HUES48 (cell line): ENCODE results near the gene PSD2.
A peak's percentile ranks its signal among the peaks of the same experiment; 100 is the strongest.

Experiments
- H3K27ac ChIP-seq: one replicate; pipeline ENCODE4 v1.7.0; 2013; ENCODE audit warnings: low read depth, low read length, inconsistent platforms
- H3K27me3 ChIP-seq: 2 replicates; pipeline ENCODE4 v1.6.1; 2013; ENCODE audit warnings: mild to moderate bottlenecking, low read length; ENCODE audit not compliant: control insufficient read depth, insufficient read depth
- H3K36me3 ChIP-seq: 2 replicates; pipeline ENCODE4 v1.6.1; 2013; ENCODE audit warnings: low read length; ENCODE audit not compliant: control insufficient read depth, insufficient read depth
- H3K4me1 ChIP-seq: 2 replicates; pipeline ENCODE4 v1.6.1; 2013; ENCODE audit warnings: mild to moderate bottlenecking, low read length; ENCODE audit not compliant: control insufficient read depth, insufficient read depth
- H3K4me3 ChIP-seq: 2 replicates; pipeline ENCODE4 v1.5.1; 2013; ENCODE audit warnings: mild to moderate bottlenecking, low read depth, low read length
- H3K9ac ChIP-seq: 2 replicates; pipeline ENCODE4 v1.6.1; 2013; ENCODE audit warnings: mild to moderate bottlenecking, low read depth, low read length, moderate library complexity
- H3K9me3 ChIP-seq: 2 replicates; pipeline ENCODE4 v1.6.1; 2013; ENCODE audit warnings: low read length; ENCODE audit not compliant: control insufficient read depth, insufficient read depth

The PSD2 gene

GRCh38 chr5:139764886-139765408 lies 30.7 kb upstream of the PSD2 start:
- H3K36me3 ChIP-seq: no peaks in the 10 kb centered on the region
- H3K9ac ChIP-seq: no peak overlapping the region
- H3K27ac ChIP-seq: no peak overlapping the region
- peak overlapping the region; percentile 74; the same call in 1 of the 2 replicates for H3K4me3 ChIP-seq
- H3K9me3 ChIP-seq: no peaks in the 10 kb centered on the region
- peaks cover 17% of the 10 kb centered on the region for H3K4me1 ChIP-seq
- peaks cover 54% of the 10 kb centered on the region for H3K27me3 ChIP-seq

GRCh38 chr5:139765409-139766217 lies 30.0 kb upstream of the PSD2 start:
- Histone ChIP-seq H3K36me3 (no peaks in the 10 kb centered on the region), H3K9ac (0 out of 2 replicates have a peak overlapping the region, but pooled peaks have one; percentile 22), H3K4me3 (peak overlapping the region; percentile 74), H3K27ac (no peak overlapping the region), H3K27me3 (peaks cover 52% of the 10 kb centered on the region), H3K9me3 (no peaks in the 10 kb centered on the region), H3K4me1 (peaks cover 17% of the 10 kb centered on the region)

- H3K27ac ChIP-seq: no peak overlapping the region
- H3K9ac ChIP-seq: no peak overlapping the region
- H3K9me3 ChIP-seq: no peaks in the 10 kb centered on the region
These were observed 27.6 kb upstream of the PSD2 start for GRCh38 chr5:139767960-139768359.

GRCh38 chr5:139768807-139769465 lies 26.7 kb upstream of the PSD2 start:
- H3K9me3 ChIP-seq: no peaks in the 10 kb centered on the region
- peaks cover 23% of the 10 kb centered on the region for H3K27me3 ChIP-seq
- H3K9ac ChIP-seq: no peak overlapping the region
- H3K36me3 ChIP-seq: no peaks in the 10 kb centered on the region
- peaks cover 10% of the 10 kb centered on the region; the same call in 1 of the 2 replicates for H3K4me1 ChIP-seq
- no peak overlapping the region for H3K27ac ChIP-seq
- H3K4me3 ChIP-seq: no peak overlapping the region

More at GRCh38 chr5:139767960-139768359, 27.6 kb upstream of the PSD2 start:
- peaks cover 33% of the 10 kb centered on the region for H3K27me3 ChIP-seq
- H3K36me3 ChIP-seq: no peaks in the 10 kb centered on the region
- H3K4me3 ChIP-seq: no peak overlapping the region
- H3K4me1 ChIP-seq: peaks cover 14% of the 10 kb centered on the region

GRCh38 chr5:139769477-139769876 lies 26.1 kb upstream of the PSD2 start:
- Histone ChIP-seq H3K27ac (no peak overlapping the region), H3K4me3 (no peak overlapping the region), H3K27me3 (peaks cover 18% of the 10 kb centered on the region), H3K36me3 (no peaks in the 10 kb centered on the region), H3K9me3 (no peaks in the 10 kb centered on the region), H3K4me1 (peaks cover 7% of the 10 kb centered on the region; the same call in 1 of the 2 replicates), H3K9ac (no peak overlapping the region)

GRCh38 chr5:139770722-139771121 lies 24.9 kb upstream of the PSD2 start:
- Histone ChIP-seq H3K9ac (no peak overlapping the region), H3K27ac (no peak overlapping the region), H3K4me3 (no peak overlapping the region), H3K36me3 (no peaks in the 10 kb centered on the region), H3K27me3 (peaks cover 9% of the 10 kb centered on the region), H3K4me1 (peaks cover 4% of the 10 kb centered on the region; the same call in 1 of the 2 replicates), H3K9me3 (no peaks in the 10 kb centered on the region)

GRCh38 chr5:139772089-139772791 lies 23.4 kb upstream of the PSD2 start:
- H3K27ac ChIP-seq: no peak overlapping the region
- H3K9me3 ChIP-seq: no peaks in the 10 kb centered on the region
- H3K4me3 ChIP-seq: no peak overlapping the region
- H3K4me1 ChIP-seq: peaks cover 4% of the 10 kb centered on the region; the same call in 1 of the 2 replicates
- no peaks in the 10 kb centered on the region; the same call in 1 of the 2 replicates for H3K27me3 ChIP-seq
- H3K9ac ChIP-seq: no peak overlapping the region
- H3K36me3 ChIP-seq: no peaks in the 10 kb centered on the region

GRCh38 chr5:139772927-139773690 lies 22.5 kb upstream of the PSD2 start:
- H3K27ac ChIP-seq: no peak overlapping the region
- no peak overlapping the region for H3K4me3 ChIP-seq
- H3K4me1 ChIP-seq: peaks cover 4% of the 10 kb centered on the region; the same call in 1 of the 2 replicates
- H3K9ac ChIP-seq: no peak overlapping the region
- no peaks in the 10 kb centered on the region for H3K9me3 ChIP-seq
- H3K36me3 ChIP-seq: no peaks in the 10 kb centered on the region
- H3K27me3 ChIP-seq: no peaks in the 10 kb centered on the region; the same call in 1 of the 2 replicates

GRCh38 chr5:139774980-139775661 lies 20.5 kb upstream of the PSD2 start:
- Histone ChIP-seq H3K9me3 (no peaks in the 10 kb centered on the region), H3K9ac (no peak overlapping the region), H3K36me3 (no peaks in the 10 kb centered on the region), H3K4me3 (peak overlapping the region; percentile 17; the same call in 1 of the 2 replicates), H3K27me3 (no peaks in the 10 kb centered on the region; the same call in 1 of the 2 replicates), H3K27ac (no peak overlapping the region), H3K4me1 (peaks cover 4% of the 10 kb centered on the region; the same call in 1 of the 2 replicates)
